NCI-H446 (cell line): ENCODE results near the gene SEH1L.
"Not testable (repeated sequence)": the region's sequence is repeated elsewhere in the genome, so short reads cannot be mapped to it uniquely, and the experiment has no call there.

ENCODE experiments used
- DNase-seq, 2 experiments: peaks; one replicate each; lab custom pipeline; 2025; lab: John Stamatoyannopoulos, UW

The SEH1L gene, protein sequence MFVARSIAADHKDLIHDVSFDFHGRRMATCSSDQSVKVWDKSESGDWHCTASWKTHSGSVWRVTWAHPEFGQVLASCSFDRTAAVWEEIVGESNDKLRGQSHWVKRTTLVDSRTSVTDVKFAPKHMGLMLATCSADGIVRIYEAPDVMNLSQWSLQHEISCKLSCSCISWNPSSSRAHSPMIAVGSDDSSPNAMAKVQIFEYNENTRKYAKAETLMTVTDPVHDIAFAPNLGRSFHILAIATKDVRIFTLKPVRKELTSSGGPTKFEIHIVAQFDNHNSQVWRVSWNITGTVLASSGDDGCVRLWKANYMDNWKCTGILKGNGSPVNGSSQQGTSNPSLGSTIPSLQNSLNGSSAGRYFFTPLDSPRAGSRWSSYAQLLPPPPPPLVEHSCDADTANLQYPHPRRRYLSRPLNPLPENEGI

DNA sequence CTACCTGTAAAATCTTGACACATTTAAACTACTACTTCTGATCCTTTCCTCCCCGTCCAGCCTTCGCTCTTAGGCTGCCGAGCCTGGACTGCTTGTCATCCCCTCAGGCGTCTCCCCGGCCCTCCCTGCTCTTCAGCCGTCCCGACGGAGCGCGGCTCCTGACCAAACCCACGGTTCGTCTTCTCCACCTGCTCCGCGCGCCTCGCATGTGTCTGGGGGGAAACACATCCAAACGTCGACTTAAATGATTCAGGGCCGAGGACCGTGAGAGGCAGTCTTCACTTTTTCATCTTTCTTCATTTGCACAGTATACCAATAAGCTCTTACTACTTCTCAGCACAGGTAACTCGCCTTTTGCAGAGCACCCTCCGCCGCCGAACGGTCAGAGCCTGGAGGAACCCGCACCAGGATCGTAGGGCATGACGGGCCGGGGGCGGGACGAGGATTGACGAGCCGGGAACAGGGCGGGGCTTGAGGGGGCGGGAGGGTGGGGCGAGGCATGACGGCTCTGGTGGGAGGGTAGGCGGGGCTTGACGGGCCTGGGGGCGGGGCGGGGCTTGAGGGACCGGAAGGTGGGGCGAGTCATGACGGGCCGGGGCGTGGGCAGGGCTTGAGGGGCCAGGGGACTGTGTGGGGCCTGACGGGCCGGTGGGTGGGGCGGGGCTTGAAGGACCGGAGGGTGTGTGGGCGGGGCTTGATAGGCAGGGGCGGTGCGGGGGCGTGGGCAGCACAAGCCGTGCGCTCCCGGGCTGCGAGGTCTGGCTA is at the start of gene SEH1L:
Gene SEH1L (plus strand): TSS at position 727 of the 765 bp plus-strand sequence. CDS start 111 bp downstream, outside the sequence.
- DNase-seq: peak; percentile 91 to 96

DNA sequence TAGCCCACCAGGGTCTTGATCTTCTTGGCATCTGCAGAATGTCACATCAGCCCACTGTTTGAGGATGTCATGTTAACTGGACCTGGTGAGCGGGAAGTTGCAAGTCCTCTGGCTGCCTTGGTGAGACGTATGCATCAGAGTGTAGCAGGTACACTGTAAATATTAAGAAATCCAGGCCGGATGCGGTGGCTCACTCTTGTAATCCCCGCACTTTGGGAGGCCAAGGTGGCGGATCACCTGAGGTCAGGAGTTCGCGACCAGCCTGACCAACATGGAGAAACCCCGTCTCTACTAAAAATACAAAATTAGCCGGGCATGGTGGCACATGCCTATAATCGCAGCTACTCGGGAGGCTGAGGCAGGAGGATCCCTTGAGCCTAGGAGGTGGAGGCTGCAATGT is 46.6 kb upstream of the SEH1L start:
- not testable (repeated sequence) for DNase-seq

DNA sequence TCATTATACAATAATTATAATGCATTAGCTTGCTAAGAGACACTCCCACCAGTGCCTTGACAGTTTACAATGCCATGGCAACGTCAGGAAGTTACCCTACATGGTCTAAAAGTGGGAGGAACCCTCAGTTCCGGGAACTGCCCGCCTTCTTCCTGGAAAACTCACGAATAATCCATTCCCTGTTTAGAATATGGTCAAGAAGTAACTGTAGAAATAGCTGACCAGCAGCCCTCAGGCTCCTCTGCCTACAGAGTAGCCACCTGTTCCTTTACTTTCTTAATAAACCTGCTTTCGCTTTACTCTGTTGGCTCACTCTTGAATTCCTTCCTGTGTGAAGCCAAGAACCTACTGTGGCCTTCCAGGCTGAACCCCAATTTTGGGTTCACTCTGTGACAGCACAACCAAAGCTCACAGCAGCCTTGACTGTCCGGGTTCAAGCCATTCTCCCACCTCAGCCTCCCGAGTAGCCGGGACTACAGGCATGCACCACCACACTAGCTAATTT is 43.7 kb upstream of the SEH1L start:
- no peak for DNase-seq

DNA sequence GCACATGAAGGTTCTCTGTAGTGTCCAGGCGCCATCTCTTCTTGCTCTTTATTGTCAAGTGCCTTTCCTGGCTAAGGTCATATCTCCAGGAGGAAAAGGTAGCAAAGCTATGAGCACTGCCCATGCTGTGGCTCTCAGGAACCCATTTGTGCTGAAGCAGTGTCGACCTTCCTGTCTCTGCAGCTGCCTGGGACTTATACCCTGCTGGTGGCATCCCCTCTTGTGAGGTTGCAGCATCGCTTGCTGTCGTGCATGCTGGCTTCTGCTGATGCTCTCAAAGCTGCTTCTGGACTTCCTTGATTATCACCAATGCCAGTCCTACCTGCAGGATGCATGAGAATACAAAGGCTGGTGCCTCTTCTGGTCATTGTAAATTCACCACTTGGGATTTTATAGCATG is 41.7 kb upstream of the SEH1L start:
- no peak for DNase-seq

DNA sequence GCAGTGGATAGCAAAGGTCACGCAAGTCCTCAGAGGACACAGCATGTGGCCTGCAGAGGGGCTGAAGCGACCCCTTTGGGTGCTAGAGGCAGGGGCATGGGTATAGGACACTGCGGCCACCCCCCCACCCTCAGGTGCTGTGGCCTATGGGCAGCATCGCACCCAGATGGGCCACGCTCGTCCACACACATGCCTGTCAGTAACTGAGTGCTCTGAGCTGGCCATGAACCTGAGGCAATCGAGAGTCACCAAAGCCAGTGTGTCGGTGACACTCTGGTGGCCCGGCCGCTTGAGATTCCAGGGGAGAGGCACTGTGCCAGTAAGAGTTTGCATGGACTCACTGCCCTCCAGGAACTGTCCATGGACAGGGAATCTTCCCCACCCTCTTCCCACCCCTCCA is 41.0 kb upstream of the SEH1L start:
- DNase-seq: no peak

DNA sequence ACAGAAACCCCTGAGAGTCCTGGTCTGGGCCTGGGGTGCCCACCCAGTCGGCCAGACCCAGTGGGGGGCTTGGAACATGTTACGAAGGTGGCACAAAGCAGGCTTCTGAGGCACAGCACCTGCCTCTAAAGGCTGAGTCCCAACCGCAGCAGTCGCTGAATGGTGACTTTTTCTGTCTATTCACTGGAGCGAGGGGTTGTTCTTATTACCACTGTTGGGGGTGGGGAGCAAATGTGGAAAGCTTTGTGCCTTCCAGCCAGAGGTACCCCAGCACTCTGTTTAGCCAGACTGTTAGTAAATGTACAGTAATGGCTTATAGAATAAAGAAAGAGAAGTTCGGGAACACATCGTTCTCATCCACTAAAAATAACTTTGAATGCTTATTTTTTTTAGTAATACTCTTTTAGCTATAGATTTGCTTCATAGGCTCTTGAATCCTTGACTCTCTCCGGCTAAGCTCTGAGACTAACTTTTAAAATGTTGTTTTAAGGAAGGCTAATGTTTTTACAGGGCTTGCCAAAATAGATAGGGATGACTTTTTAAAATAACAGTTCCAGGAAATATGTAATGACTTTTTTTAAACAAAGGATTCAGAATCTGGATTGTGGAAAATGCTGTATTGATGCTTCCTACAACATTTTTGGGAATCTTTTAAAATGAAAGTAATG is 40.4 kb upstream of the SEH1L start:
- DNase-seq: no peak

DNA sequence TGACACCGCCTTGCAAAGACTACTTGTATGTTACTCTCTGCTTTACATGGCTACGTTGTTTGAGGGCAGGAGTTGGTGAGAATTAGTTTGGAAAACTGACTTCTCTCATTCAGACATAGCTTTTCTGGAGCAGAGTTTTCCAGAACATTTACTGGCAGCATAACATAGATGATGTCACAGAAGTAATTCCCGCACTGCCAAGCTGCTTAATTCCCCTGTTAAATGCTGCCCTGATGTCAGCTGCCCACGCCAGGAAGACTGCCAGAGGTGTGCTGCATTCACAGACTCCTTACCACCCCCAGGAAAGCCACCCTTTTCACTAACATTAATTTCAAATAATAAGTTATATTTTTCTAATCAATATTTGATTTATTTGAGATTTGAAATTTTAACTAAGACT is 39.1 kb upstream of the SEH1L start:
- no peak for DNase-seq

DNA sequence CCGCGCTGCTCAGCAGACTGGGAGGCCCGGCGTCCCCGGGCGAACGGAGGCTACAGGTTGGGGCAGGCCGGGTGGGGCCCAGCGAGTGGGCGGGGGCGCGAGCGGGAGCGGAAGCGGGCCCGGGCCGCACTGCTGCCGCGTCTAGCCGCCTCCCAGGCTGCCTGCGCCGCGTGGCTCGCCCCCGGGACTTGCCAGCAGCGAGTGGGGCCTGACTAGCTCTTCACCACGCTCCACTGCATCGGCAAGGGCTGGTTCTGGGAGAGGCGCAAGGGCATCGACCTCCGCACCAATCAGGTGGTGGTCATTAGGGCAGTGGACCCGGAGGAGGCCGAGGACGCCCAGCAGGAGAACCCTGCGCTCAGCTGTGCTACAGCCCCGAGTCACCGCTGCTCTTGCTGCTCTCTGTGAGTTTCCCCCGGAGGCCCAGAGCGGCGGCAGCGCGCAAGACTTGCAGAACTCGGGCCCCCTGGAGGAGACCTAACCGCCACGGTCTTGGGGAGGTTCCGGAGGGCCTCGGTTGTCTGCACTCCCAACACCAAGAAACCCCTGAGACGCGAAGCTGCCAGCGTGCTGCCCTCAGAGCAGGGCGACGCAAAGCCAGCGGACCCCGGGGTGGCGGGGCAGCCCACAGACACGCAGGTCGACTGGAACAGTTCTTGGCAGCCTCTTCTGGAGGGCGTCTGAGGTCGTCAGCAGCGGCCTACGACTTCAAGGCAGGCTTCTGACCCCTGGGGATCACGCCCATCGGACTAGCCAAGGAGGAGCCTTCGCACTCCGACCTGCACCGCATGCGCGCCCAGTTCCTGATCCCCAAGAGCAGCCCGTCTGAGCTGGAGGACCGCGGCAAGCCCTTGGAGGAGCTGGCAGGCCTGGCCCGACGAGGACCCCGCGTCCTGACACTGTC is 36.5 kb upstream of the SEH1L start:
- DNase-seq: no peak

DNA sequence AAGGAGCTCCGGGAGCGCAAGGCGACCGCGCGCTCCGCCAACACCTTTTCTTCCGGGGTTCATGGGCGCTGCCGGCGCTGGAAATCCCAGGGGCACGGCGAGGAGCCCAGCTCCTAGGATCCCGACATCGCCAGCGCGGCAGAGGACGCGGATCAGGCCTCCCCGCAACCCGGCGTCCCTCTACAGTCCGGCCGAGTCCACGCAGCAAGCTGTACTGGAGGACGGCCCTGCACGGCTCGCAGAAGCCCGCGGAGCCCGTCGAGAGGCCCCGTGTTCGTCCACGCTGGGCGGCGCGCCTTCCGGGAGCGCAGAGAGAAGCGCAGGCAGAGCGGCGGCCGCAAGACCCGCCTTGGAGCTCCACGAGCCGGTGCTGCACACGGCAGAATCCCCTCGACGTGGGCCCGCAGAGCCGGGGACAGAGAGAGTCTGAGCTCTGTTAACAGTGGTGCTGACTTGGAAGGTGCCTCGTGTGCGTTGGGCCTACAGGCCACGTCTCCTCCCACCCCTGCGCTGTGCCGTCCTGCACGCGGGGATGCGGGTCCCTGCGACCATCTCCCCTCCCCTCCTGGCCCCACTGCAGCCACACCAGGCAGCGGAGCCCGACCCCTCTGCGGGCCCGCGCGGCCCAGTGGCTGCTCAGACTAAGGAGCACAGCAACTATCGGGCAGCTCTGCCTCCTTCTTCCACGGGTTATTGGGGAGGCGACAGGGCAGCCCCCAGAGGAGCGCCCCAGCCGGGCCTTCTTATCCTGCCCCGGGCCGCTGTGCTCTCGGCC is 35.7 kb upstream of the SEH1L start:
- no peak for DNase-seq

DNA sequence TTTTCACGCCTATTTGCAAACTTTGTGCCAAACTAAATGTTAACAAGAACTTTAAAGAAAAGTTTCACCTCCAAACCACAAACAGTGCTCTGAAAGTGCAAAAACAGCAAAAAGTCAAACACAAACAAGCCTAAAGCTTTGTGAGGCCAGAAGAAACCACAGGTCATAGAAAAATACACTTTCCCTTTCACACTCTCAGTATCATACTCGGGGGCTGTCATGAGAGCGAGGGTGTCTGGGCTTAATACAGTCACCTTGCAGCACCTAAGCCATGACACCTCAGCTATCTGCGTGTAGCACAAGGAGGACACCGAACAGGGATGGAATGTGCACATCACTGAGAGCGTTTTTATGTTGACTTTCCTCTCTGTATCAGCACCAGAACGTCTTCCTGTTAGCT is 26.6 kb upstream of the SEH1L start:
- no peak for DNase-seq

DNA sequence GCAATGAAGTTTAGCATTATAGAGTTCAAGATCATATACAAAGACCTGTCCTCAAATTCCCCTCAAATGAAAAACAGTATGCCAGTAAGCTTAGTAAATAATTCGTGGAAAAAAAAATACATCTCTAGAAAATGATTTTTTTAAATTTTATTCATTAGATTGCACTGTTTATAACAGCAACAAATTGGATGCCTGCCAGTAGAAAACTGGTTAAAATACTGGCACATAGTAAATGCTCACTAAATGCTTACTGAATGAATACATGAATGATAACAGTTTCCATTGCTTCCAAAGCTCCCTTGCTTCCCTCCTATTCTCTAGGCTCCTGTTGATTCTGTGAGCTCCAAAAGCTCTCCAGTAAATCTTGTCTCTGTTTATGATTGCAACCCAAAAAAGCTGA is 25.5 kb upstream of the SEH1L start:
- DNase-seq: no peak

DNA sequence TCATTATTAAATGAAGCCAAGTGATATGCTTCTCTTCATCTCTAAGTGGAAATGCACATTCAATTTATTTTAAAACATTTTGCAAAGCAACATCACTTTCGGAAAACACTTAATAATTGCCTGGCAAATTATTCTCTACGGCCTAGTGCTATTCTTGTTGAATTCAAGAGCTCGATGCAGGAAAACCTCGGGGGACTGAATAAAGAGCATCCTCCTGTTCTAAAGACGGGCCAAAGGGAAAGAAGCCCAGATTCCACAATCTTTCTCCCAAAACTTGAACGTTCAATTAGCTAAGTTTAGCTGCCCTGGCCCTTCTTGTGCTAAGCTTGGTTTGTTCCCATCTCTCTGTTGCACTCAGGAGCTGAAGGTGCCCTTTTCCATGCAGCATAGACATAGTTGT is 23.2 kb upstream of the SEH1L start:
- no peak for DNase-seq

DNA sequence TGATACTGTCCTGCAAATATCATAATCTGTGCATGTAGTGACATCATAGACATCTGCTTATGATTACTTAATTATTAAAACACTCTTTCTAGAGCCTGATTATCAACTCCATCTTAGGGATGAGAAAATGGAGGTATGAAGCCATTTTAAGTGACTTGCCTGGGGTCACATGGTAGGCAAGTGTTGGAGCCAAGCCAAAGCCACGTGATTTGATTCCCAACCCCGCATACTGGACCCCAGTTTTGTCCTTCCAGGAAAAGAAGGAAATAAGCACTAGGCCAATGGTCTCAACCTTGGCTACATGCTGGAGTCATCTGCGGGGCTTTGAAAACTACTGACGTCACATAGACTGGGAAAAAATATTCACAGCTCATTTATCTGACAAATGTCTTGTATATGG is 19.6 kb upstream of the SEH1L start:
- DNase-seq: no peak

DNA sequence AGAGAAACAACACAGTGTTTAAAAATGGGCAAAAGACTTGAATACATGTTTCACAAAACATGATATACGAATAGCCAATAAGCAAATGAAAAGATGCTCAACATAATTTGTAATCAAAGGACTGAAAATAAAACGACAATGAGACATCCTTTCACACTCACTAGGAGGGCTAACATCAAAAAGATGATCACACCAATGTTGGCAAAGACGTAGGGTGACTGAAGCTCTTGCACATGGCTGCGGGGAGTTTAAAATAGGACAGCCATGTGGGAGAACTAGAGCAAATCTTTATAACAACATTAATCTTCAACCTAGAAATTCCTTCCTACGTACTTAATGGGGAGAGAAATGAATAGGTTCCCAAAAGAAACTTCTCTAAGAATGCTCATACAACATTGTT is 19.2 kb upstream of the SEH1L start:
- DNase-seq: no peak

DNA sequence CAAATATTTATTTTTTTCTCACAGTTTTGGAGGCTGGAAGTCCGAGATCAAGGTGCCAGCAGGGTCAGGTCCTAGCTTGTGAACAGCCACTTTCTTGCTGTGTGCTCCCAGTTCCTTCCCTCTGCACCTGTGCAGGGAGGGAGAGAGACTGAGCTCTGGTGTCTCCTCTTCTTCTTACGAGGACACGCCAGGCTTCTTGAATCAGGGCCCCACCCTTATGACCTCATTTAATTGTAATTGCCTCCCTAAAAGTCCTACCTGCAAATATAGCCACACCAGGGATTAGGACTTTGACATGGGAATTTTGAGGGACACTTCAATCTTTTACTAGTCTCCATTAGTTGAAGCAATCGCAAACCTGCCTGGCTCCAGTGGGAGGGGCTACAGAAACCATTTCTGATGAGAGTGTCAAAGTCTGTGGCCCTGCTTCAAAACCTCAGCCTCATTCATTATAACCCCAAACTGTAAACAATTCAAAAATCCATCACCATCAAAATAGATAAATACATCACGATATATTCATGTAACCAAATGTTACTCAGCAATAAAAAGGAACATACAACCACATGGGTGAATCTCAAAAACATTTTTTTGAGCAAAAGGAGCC is 18.2 kb upstream of the SEH1L start:
- DNase-seq: no peak

DNA sequence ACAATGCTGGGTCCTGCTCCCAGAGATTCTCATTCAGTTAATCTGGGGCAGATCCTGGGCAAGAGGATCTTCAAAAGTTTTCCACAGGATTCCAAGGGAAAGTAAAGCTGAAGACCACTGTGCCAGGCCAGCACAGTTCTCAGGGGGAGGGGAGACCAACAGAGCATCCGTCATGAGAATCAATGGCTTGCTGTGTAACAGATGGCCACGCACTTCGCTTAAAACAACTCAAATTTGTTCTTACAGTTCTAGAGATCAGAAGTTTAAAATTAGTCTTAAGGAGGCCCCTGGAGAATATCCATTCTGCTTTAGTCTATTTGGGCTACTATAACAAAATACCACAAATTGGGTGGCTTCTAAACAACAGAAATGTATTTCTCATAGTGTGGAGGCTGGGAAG is 17.4 kb upstream of the SEH1L start:
- DNase-seq: no peak

DNA sequence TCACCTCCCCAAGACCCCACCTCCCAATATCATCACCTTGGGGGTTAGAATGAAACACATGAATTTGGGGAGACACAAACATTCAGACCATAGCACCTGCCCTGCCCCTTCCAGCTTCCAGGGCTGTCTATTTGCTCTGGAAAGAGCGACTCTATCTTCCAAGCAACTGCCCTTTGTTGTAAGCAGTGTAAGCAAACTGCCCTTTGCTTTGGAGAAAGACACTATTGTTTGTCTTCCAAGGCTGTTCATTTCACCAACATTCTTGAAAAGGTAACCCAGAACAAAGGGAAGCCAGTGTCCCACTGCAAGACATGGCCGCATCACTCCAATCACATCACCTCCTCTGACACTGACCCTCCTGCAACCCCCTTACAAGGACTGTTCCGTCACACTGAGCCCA is 16.9 kb upstream of the SEH1L start:
- DNase-seq: no peak

DNA sequence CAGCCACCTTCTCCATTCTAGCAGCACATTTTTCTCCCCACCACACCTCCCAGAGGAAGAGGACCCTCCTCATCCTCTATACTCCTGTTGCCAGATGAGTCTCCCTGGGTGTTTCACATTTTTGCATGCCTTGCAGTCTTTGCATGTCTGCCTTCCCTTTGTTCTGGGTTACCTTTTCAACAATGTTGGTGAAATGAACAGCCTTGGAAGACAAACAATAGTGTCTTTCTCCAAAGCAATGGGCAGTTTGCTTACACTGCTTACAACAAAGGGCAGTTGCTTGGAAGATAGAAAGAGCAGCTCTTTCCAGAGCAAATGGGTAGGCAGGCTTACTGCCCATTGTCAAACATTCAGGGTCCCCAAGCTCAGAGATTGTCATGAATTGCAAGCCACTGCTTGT is 14.5 kb upstream of the SEH1L start:
- no peak for DNase-seq

DNA sequence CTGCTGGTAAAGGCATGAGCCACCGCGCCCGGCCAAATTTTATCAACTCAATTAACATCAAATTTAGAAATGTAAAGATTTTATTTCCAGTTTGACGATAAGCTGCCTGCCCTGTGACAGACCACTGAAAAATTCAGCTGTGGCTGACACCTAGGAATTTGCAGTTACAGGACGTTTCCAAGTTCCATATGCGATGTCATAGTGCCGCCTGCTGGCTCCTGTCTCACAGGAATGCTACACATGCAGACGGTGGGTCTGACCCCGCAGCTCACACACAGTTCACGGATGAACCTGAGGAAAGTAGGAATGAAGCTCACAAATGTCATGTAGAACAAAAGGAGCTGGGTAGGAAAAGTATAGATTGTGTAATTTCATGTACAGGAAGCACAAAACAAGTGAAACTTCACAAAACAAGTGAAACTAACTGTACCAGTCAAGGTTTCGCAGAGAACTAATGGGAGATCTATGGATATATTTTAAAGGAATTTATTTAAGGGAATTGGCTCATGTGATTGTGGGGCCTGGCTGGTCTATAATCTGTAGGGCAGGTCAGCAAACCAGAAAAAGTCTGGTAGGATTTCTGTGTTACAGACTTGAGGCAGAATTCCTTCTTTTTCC is 13.2 kb upstream of the SEH1L start:
- DNase-seq: peak; percentile 63 to 77

DNA sequence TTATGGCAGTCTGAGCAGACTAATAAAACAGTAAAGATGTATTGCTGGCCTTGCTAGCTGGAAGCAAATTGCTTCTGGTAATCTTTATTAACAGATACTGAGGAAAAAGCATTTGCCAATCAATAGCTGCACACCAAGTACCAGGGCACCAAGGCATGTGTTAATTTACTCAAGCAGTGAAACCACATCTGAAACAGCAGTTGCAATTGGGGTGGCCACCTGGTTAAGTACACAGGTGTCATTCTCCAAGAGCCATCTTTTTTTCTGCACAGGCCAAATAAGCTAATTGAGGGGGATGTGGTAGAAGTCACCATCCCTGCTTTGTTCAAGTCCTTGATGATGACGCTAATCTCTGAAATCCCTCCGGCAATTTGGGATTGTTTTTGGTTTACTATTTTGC is 8.6 kb upstream of the SEH1L start:
- DNase-seq: no peak
